ENCODE measurements around the gene SGCD.

DNA sequence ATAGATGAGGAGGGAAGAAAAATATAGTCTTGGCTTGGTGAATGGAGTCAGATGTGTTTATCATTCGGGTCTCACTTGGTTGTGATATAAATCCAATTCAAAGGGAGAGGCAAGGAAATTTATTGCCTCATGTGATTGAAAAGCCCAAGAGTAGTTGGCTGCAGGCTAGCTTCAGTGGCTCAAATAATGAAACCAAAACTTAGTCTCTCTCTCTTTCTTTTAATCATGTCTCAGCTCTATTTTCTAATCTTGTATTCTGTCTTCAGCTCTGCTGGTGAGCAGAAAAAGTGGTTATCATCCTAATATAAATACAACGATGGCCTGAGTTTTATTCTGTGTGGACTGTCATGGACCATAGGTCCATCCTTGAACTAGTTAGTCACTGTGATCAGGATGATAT is 288.9 kb downstream of the SGCD start:
- TF ChIP-seq EZH2 (IDR thresholded peaks at IDR 0.05): no peak
- no peak for TF ChIP-seq POLR2AphosphoS5 (IDR thresholded peaks at IDR 0.05; ENCODE audit: borderline replicate concordance, low read depth, low read length)
